HEK293 (cell line): ENCODE data around the gene CCDC28B.

Source experiments
- CTCF ChIA-PET: fragments of 350-600 bp; formaldehyde crosslinking; extraction: SDS; loops from one replicate; lab custom pipeline; 2021; ENCODE audit warnings: antibody characterized with exemption; lab: Yijun Ruan, JAX
- POLR2A ChIA-PET: fragments of 300-600 bp; formaldehyde crosslinking; extraction: SDS; loops from one replicate; lab custom pipeline; 2020; ENCODE audit warnings: antibody characterized with exemption, inconsistent platforms; lab: Yijun Ruan, JAX
- H3K27ac ChIP-seq: fragments of 200-500 bp; sonication (Bioruptor generic); 2 replicates; pipeline ENCODE4 v1.5.1; 2014; ENCODE audit warnings: low read depth, low read length, control low read depth, inconsistent platforms; ENCODE audit errors: extremely low read depth
- H3K36me3 ChIP-seq, 2 experiments: fragments of 200-500 bp in 1 of 2; sonication (Bioruptor generic) in 1 of 2; 1 replicate in 1 of 2; 2 replicates in 1 of 2; pipeline ENCODE4 v1.5.1; 2014 to 2017; ENCODE audit warnings: inconsistent platforms in 2 of 2, low read length in 2 of 2; ENCODE audit not compliant: control insufficient read depth in 2 of 2, insufficient read depth in 1 of 2
- H3K4me1 ChIP-seq: fragments of 200-500 bp; sonication (Bioruptor generic); 2 replicates; pipeline ENCODE4 v1.5.1; 2014; ENCODE audit warnings: mild to moderate bottlenecking, low read length, inconsistent platforms; ENCODE audit not compliant: control insufficient read depth, insufficient read depth
- H3K4me3 ChIP-seq: 2 replicates; pipeline ENCODE4 v1.5.1; 2011; ENCODE audit warnings: low read depth, mild to moderate bottlenecking, control low read depth, low read length, moderate library complexity
- H3K9me3 ChIP-seq: fragments of 200-500 bp; sonication (Bioruptor generic); 2 replicates; pipeline ENCODE4 v1.5.1; 2014; ENCODE audit warnings: low read depth, low read length, inconsistent platforms; ENCODE audit not compliant: control insufficient read depth, insufficient read depth
- FEZF1 ChIP-seq: fragments of 450-650 bp; formaldehyde crosslinking; IDR thresholded peaks from 2 replicates; pipeline ENCODE4 v1.5.1; 2016; ENCODE audit warnings: missing biosample characterization, missing genetic modification characterization
- GFI1B ChIP-seq: fragments of 450-650 bp; formaldehyde crosslinking; IDR thresholded peaks from 2 replicates; pipeline ENCODE4 v1.5.1; 2016; ENCODE audit warnings: missing biosample characterization, missing genetic modification characterization
- GLI4 ChIP-seq: fragments of 450-650 bp; formaldehyde crosslinking; IDR thresholded peaks from 2 replicates; pipeline ENCODE4 v1.5.1; 2016; ENCODE audit warnings: missing biosample characterization, missing genetic modification characterization
- MZF1 ChIP-seq: fragments of 450-650 bp; formaldehyde crosslinking; IDR thresholded peaks from 2 replicates; pipeline ENCODE4 v1.5.1; 2017; ENCODE audit warnings: missing biosample characterization, missing genetic modification characterization, borderline replicate concordance
- SALL2 ChIP-seq: fragments of 450-650 bp; formaldehyde crosslinking; IDR thresholded peaks from 2 replicates; pipeline ENCODE4 v1.5.0; 2017; ENCODE audit warnings: missing biosample characterization, mild to moderate bottlenecking, missing genetic modification characterization, borderline replicate concordance
- SP7 ChIP-seq: fragments of 450-650 bp; formaldehyde crosslinking; IDR thresholded peaks from 2 replicates; pipeline ENCODE4 v1.5.1; 2016; ENCODE audit warnings: missing biosample characterization, missing genetic modification characterization
- WT1 ChIP-seq: fragments of 450-650 bp; formaldehyde crosslinking; IDR thresholded peaks from 2 replicates; pipeline ENCODE4 v1.5.1; 2016; ENCODE audit warnings: missing biosample characterization, missing genetic modification characterization
- ZBTB8A ChIP-seq: fragments of 450-650 bp; formaldehyde crosslinking; IDR thresholded peaks from 2 replicates; pipeline ENCODE4 v1.5.1; 2016; ENCODE audit warnings: missing biosample characterization, missing genetic modification characterization
- ZFP3 ChIP-seq: fragments of 450-650 bp; formaldehyde crosslinking; IDR thresholded peaks from 2 replicates; pipeline ENCODE4 v1.5.1; 2016; ENCODE audit warnings: low read depth, missing biosample characterization, missing genetic modification characterization
- ZNF121 ChIP-seq: fragments of 450-650 bp; formaldehyde crosslinking; IDR thresholded peaks from 2 replicates; pipeline ENCODE4 v1.5.1; 2016; ENCODE audit warnings: missing biosample characterization, missing genetic modification characterization
- ZNF132 ChIP-seq: fragments of 450-650 bp; formaldehyde crosslinking; IDR thresholded peaks from 2 replicates; pipeline ENCODE4 v1.5.1; 2017; ENCODE audit warnings: missing biosample characterization, missing genetic modification characterization, borderline replicate concordance
- ZNF391 ChIP-seq: fragments of 450-650 bp; formaldehyde crosslinking; IDR thresholded peaks from 2 replicates; pipeline ENCODE4 v1.5.1; 2016; ENCODE audit warnings: low read depth, missing biosample characterization, missing genetic modification characterization, borderline replicate concordance
- ZNF585B ChIP-seq: fragments of 450-650 bp; formaldehyde crosslinking; IDR thresholded peaks from 2 replicates; pipeline ENCODE4 v1.5.1; 2016; ENCODE audit warnings: missing biosample characterization, missing genetic modification characterization
- ZNF610 ChIP-seq: fragments of 450-650 bp; formaldehyde crosslinking; IDR thresholded peaks from 2 replicates; pipeline ENCODE4 v1.5.1; 2016; ENCODE audit warnings: missing biosample characterization, missing genetic modification characterization, borderline replicate concordance
- ZNF76 ChIP-seq: fragments of 450-650 bp; formaldehyde crosslinking; IDR thresholded peaks from 2 replicates; pipeline ENCODE4; 2016; ENCODE audit warnings: low read depth, missing biosample characterization, missing genetic modification characterization, borderline replicate concordance
- ZNF776 ChIP-seq: fragments of 450-650 bp; formaldehyde crosslinking; IDR thresholded peaks from 2 replicates; pipeline ENCODE4 v1.5.0; 2017; ENCODE audit warnings: missing biosample characterization, missing genetic modification characterization, borderline replicate concordance
- TF ChIP-seq, protein P1 (sequence below): fragments of 450-650 bp; formaldehyde crosslinking; IDR thresholded peaks from 2 replicates; pipeline ENCODE4 v1.5.1; 2016; ENCODE audit warnings: missing biosample characterization, missing genetic modification characterization
- TF ChIP-seq, protein P2 (sequence below): IDR thresholded peaks from 2 replicates; pipeline ENCODE4 v1.6.1; 2011; ENCODE audit warnings: mild to moderate bottlenecking, low read depth, low read length, borderline replicate concordance
- TF ChIP-seq, protein P3 (sequence below): fragments of 450-650 bp; formaldehyde crosslinking; IDR thresholded peaks from 2 replicates; pipeline ENCODE4 v1.5.1; 2017; ENCODE audit warnings: missing biosample characterization, missing genetic modification characterization
- TF ChIP-seq, protein P4 (sequence below): fragments of 450-650 bp; formaldehyde crosslinking; IDR thresholded peaks from 2 replicates; pipeline ENCODE4 v1.5.1; 2016; ENCODE audit warnings: missing biosample characterization, missing genetic modification characterization
- TF ChIP-seq, protein P5 (sequence below): fragments of 450-650 bp; formaldehyde crosslinking; IDR thresholded peaks from 2 replicates; pipeline ENCODE4 v1.5.1; 2016; ENCODE audit warnings: missing biosample characterization, missing genetic modification characterization
- TF ChIP-seq, protein P6 (sequence below): fragments of 450-650 bp; formaldehyde crosslinking; IDR thresholded peaks from 2 replicates; pipeline ENCODE4 v1.5.1; 2016; ENCODE audit warnings: missing biosample characterization, missing genetic modification characterization, borderline replicate concordance

Gene CCDC28B

DNA sequence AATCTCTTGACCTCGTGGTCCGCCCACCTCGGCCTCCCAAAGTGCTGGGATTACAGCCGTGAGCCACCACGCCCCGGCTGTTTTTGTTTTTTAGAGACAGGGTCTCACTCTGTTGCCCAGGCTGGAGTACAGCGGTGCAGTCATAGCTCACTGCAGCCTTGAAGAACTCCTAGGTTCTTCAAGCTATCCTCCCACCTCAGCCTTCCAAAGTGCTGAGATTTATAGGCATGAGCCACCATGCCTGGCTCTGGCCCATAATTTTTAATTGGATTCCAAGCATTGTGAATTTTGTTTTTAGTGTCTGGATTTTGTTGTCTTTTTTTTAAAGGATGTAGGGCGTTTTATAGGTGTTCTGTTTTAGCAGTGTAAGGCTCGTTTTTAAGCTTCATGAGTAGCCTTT is 49.5 kb upstream of the CCDC28B start:
- POLR2A ChIA-PET: interaction anchor here (1.3 to 1.8 kb wide), 3 partner anchors 29 to 77 kb away, joined by 5 to 7 read pairs (median 7); partner anchors contain the start of genes KPNA6 and TXLNA
- no peaks in the 10 kb centered on the region for H3K9me3 ChIP-seq
- TF ChIP-seq SALL2 (tag by site-specific recombination) (no peak), ZBTB8A (tag by site-specific recombination) (peak; percentile 38; the same call in 1 of the 2 replicates), SP7 (no peak), ZNF121 (peak; percentile 100), ZNF610 (tag by site-specific recombination) (no peak), FEZF1 (tag by site-specific recombination) (peak; percentile 55), ZNF76 (tag by site-specific recombination) (no peak), GFI1B (tag by site-specific recombination) (peak; percentile 67; the same call in 1 of the 2 replicates), ZNF585B (tag by site-specific recombination) (no peak), ZNF132 (tag by site-specific recombination) (no peak), ZNF391 (tag by site-specific recombination) (0 out of 2 replicates have a peak, but pooled peaks have one; percentile 19), MZF1 (tag by site-specific recombination) (0 out of 2 replicates have a peak, but pooled peaks have one; percentile 79), WT1 (tag by site-specific recombination) (0 out of 2 replicates have a peak, but pooled peaks have one; percentile 29), GLI4 (tag by site-specific recombination) (no peak), ZNF776 (tag by site-specific recombination) (no peak), ZFP3 (tag by site-specific recombination) (peak; percentile 46; the same call in 1 of the 2 replicates)
- TF ChIP-seq, protein P1, sequence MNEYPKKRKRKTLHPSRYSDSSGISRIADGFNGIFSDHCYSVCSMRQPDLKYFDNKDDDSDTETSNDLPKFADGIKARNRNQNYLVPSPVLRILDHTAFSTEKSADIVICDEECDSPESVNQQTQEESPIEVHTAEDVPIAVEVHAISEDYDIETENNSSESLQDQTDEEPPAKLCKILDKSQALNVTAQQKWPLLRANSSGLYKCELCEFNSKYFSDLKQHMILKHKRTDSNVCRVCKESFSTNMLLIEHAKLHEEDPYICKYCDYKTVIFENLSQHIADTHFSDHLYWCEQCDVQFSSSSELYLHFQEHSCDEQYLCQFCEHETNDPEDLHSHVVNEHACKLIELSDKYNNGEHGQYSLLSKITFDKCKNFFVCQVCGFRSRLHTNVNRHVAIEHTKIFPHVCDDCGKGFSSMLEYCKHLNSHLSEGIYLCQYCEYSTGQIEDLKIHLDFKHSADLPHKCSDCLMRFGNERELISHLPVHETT (tag by site-specific recombination): no peak
- TF ChIP-seq, protein P2, sequence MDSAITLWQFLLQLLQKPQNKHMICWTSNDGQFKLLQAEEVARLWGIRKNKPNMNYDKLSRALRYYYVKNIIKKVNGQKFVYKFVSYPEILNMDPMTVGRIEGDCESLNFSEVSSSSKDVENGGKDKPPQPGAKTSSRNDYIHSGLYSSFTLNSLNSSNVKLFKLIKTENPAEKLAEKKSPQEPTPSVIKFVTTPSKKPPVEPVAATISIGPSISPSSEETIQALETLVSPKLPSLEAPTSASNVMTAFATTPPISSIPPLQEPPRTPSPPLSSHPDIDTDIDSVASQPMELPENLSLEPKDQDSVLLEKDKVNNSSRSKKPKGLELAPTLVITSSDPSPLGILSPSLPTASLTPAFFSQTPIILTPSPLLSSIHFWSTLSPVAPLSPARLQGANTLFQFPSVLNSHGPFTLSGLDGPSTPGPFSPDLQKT: no peak
- TF ChIP-seq, protein P3, sequence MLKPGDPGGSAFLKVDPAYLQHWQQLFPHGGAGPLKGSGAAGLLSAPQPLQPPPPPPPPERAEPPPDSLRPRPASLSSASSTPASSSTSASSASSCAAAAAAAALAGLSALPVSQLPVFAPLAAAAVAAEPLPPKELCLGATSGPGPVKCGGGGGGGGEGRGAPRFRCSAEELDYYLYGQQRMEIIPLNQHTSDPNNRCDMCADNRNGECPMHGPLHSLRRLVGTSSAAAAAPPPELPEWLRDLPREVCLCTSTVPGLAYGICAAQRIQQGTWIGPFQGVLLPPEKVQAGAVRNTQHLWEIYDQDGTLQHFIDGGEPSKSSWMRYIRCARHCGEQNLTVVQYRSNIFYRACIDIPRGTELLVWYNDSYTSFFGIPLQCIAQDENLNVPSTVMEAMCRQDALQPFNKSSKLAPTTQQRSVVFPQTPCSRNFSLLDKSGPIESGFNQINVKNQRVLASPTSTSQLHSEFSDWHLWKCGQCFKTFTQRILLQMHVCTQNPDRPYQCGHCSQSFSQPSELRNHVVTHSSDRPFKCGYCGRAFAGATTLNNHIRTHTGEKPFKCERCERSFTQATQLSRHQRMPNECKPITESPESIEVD (tag by site-specific recombination): peak; percentile 66
- TF ChIP-seq, protein P4, sequence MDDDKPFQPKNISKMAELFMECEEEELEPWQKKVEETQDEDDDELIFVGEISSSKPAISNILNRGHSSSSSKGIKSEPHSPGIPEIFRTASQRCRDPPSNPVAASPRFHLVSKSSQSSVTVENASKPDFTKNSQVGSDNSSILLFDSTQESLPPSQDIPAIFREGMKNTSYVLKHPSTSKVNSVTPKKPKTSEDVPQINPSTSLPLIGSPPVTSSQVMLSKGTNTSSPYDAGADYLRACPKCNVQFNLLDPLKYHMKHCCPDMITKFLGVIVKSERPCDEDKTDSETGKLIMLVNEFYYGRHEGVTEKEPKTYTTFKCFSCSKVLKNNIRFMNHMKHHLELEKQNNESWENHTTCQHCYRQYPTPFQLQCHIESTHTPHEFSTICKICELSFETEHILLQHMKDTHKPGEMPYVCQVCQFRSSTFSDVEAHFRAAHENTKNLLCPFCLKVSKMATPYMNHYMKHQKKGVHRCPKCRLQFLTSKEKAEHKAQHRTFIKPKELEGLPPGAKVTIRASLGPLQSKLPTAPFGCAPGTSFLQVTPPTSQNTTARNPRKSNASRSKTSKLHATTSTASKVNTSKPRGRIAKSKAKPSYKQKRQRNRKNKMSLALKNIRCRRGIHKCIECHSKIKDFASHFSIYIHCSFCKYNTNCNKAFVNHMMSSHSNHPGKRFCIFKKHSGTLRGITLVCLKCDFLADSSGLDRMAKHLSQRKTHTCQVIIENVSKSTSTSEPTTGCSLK (tag by site-specific recombination): no peak
- TF ChIP-seq, protein P5, sequence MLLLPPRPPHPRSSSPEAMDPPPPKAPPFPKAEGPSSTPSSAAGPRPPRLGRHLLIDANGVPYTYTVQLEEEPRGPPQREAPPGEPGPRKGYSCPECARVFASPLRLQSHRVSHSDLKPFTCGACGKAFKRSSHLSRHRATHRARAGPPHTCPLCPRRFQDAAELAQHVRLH: 0 out of 2 replicates have a peak, but pooled peaks have one; percentile 29
- TF ChIP-seq, protein P6, sequence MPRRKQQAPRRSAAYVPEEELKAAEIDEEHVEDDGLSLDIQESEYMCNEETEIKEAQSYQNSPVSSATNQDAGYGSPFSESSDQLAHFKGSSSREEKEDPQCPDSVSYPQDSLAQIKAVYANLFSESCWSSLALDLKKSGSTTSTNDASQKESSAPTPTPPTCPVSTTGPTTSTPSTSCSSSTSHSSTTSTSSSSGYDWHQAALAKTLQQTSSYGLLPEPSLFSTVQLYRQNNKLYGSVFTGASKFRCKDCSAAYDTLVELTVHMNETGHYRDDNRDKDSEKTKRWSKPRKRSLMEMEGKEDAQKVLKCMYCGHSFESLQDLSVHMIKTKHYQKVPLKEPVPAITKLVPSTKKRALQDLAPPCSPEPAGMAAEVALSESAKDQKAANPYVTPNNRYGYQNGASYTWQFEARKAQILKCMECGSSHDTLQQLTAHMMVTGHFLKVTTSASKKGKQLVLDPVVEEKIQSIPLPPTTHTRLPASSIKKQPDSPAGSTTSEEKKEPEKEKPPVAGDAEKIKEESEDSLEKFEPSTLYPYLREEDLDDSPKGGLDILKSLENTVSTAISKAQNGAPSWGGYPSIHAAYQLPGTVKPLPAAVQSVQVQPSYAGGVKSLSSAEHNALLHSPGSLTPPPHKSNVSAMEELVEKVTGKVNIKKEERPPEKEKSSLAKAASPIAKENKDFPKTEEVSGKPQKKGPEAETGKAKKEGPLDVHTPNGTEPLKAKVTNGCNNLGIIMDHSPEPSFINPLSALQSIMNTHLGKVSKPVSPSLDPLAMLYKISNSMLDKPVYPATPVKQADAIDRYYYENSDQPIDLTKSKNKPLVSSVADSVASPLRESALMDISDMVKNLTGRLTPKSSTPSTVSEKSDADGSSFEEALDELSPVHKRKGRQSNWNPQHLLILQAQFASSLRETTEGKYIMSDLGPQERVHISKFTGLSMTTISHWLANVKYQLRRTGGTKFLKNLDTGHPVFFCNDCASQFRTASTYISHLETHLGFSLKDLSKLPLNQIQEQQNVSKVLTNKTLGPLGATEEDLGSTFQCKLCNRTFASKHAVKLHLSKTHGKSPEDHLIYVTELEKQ: 0 out of 2 replicates have a peak, but pooled peaks have one; percentile 13
- TF ChIP-seq, all 188 proteins: peak for 11
- peaks cover 11 to 30% of the 10 kb centered on the region in 2 experiments; a peak in 2 of 3 replicates for H3K36me3 ChIP-seq
- H3K27ac ChIP-seq: peak overlapping the region; percentile 42
- H3K4me1 ChIP-seq: peaks cover 15% of the 10 kb centered on the region
- H3K4me3 ChIP-seq: no peak overlapping the region
- CTCF ChIA-PET: interaction anchor here (0.7 to 1.3 kb wide), 4 partner anchors 37 to 80 kb away, joined by 3 to 4 read pairs (median 4); no protein-coding TSS in a partner anchor
